ENCODE results near the gene ACADS.

Gene ACADS

GRCh38 chr12:120733574-120733973 lies 7.9 kb downstream of the ACADS start:
- DNase-seq: no peak

GRCh38 chr12:120734210-120734609 lies 8.6 kb downstream of the ACADS start:
- no peak for DNase-seq

GRCh38 chr12:120735181-120735580 lies 9.6 kb downstream of the ACADS start:
- DNase-seq: no peak

- no peak for DNase-seq
These were observed 11.0 kb downstream of the ACADS start for GRCh38 chr12:120736404-120737331.

GRCh38 chr12:120737557-120738251 lies 12.1 kb downstream of the ACADS start:
- DNase-seq: no peak

- DNase-seq: no peak
These were observed 12.8 kb downstream of the ACADS start for GRCh38 chr12:120738252-120739030.

- no peak for DNase-seq
These were observed 13.6 kb downstream of the ACADS start for GRCh38 chr12:120739031-120739762.

GRCh38 chr12:120739821-120740613 lies 14.4 kb downstream of the ACADS start:
- DNase-seq: no peak

GRCh38 chr12:120740871-120741270 lies 15.2 kb downstream of the ACADS start:
- DNase-seq: no peak

GRCh38 chr12:120741476-120742421 lies 16.1 kb downstream of the ACADS start:
- DNase-seq: no peak

GRCh38 chr12:120744922-120745493 lies 19.4 kb downstream of the ACADS start:
- DNase-seq: no peak

GRCh38 chr12:120748242-120748641 lies 22.6 kb downstream of the ACADS start:
- DNase-seq: no peak

- DNase-seq: no peak
These were observed 23.6 kb downstream of the ACADS start for GRCh38 chr12:120749256-120749655.

GRCh38 chr12:120750806-120751205 lies 25.2 kb downstream of the ACADS start:
- no peak for DNase-seq

- DNase-seq: no peak
These were observed 25.8 kb downstream of the ACADS start for GRCh38 chr12:120751389-120751788.

GRCh38 chr12:120754792-120755191 lies 29.2 kb downstream of the ACADS start:
- DNase-seq: no peak

- DNase-seq: no peak
These were observed 29.6 kb downstream of the ACADS start for GRCh38 chr12:120755269-120755668.

GRCh38 chr12:120757226-120757742 lies 31.7 kb downstream of the ACADS start:
- DNase-seq: no peak

GRCh38 chr12:120757949-120758348 lies 32.3 kb downstream of the ACADS start:
- no peak for DNase-seq

All from NCI-H69 (cell line).